Measurements from ENCODE around the gene THSD4. TPM values are rescaled to one million over a fixed set of nuclear protein-coding genes. Genes with fewer than 3 reads are reported as not detected.

The THSD4 gene
- total RNA-seq, 1 donor from 2014 or later: 21.1 TPM

DNA sequence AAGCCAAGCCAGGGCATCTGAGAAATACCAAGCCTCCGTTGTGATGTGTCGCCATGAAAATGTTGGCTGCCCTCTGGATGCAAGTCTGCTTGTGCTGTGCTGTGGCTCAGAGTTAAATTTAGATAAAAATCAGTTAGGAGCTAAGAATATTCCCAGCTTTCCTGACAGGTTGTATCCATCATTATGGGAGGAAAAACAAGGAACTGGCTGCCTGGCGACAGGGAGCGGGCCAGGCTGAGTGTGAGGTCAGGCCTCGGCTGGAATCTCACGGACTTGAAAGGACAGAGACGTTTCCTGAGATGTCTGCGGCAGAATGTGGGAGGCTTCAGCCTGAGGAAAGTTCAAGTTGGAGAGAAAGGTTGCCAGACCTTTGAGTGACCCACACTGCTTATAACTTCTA lies 213.8 kb downstream of the THSD4 start:
- no peak for DNase-seq (ENCODE audit: low spot score)
- ATAC-seq: peak; percentile 73
- intact Hi-C loops (cut with DNase I): no loop called here

DNA sequence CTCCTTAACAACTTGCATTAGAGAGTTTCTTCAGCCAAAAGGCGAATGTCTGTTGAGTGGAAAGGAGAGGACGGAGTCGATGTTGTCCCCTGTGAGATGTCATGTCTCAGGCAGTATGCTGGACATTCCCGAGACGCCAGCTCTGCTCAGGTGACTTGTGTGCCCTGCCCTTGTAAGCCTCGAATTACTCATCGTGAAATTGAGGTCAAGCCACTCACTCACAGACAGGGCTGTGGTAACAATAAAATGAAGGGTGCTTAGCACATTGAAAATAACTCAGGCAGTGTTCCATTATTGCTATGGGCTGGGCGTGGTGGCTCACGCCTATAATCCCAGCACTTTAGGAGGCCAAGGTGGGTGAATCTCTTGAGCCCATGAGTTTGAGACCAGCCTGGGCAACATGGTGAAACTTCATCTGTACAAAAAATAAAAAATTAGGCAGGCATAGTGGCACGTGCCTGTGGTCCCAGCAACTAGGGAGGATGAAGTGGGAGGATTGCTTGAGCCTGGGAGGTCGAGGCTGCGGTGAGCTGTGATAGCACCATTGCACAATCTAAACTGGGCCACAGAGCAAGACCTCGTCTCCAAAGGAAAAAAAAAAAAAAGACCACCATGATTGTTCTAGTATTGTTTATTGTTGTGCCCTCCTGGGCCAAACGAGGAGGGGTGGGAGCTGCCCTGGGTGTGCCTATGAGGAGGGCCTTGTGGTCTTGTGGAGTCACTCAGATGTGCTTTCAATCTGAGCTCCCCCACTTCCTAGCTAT lies 214.4 kb downstream of the THSD4 start:
- ATAC-seq (peak; percentile 75), DNase-seq (ENCODE audit: low spot score) (no peak)
- intact Hi-C loops (cut with DNase I): no loop called here

DNA sequence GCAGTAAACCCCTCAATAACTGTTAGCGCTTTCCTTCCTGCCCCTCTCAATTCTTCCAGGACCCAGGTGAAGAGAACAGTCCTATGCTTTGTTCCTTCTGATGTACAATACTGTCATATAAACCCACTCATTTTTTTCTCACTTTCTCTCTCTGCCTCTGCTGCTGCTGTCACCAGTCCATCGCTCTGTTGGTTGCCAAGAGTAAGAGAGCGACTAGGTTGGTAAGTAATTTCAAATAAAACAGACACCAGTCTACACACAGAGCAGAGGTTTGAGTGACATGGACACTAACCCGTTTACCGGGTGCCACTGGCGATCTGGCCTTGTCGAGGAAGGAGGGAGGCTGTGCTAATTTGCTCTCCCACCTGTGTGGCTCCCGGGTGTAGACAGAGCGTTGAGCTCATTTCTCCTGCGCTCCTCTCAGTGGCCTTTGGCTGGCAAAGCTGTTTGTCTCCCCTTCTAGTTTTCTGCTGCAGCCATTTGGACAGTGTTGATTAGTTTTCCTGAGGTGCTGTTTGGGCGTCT lies 215.4 kb downstream of the THSD4 start:
- intact Hi-C loops (cut with DNase I): no loop called here
- DNase-seq (ENCODE audit: low spot score): no peak
- ATAC-seq: no peak

DNA sequence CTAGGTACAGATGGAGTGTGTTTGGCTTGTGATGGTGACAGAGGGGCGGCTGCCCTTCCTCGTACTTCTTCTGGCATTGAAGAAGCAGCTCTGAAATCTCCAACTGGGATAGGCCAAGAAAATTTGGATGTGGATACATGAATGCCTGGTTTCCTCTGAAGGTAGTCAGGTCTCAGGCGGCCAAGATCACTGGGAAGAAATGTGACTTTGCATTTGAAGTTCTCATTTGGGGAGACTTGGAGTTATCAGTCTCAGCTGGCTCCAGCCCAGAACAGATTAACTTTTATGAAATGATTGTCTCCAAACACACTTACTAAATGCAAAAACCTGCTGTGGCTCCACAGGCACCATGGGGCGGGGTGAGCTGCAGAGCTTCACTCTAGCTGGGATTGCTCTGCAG lies 215.9 kb downstream of the THSD4 start:
- intact Hi-C loops (cut with DNase I): no loop called here
- DNase-seq (ENCODE audit: low spot score): no peak
- ATAC-seq: no peak

DNA sequence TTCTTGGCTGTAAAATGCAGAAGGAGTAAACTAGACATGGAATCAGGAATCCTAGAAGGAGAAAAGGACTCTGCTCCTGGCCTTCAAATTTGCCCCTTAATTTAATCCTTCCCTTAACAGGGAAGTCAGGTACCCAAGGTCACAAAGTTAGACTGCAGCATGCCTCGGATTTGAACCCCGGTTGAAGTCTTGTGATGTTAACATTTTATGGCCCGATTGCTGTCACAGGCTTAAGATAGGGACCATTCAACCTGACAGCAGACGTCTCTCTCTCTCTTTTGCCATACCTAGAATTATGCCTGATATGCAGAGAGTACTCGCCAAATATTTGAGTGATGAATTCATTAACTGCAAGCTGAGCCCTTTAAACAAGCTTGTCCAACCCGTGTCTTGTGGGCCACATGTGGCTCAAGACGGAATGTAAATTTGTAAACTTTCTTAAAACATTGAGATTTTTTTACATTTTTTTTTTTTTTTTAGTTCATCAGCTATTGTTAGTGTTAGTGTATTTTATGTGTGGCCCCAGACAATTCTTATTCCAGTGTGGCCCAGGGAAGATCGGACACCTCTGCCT lies 217.2 kb downstream of the THSD4 start:
- intact Hi-C loops (cut with DNase I): no loop called here
- ATAC-seq: no peak

DNA sequence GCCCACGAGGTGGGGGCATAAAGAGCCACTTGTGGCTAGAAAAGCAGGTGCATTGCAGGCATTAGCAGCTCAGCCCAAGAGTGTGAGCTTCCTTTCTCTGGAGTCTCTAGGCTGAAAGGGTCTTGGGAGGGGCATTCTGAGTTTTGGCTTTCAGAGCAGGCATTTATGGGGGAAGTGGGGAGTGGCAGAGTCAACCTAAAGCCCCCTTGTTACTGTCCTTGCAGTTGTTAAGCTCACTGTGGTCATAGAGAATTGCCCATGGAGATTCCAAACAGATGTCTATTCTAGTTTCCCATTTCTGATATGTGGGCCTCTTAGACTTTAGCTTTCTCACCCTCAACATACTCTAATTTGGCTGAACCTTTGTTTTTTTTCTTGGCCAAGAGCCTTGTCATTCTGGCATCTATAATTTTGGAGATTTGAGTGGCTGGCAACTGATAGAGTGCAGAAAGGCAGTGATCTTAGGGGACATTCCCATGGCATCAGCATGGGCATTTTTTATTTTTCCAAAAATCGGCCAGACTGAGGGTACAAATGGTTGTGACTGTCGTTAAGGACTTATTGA lies 217.9 kb downstream of the THSD4 start:
- intact Hi-C loops (cut with DNase I): no loop called here
- DNase-seq (ENCODE audit: low spot score): no peak
- no peak for ATAC-seq

More for the DNA sequence above, 217.2 kb downstream of the THSD4 start:
- no peak for DNase-seq (ENCODE audit: low spot score)

DNA sequence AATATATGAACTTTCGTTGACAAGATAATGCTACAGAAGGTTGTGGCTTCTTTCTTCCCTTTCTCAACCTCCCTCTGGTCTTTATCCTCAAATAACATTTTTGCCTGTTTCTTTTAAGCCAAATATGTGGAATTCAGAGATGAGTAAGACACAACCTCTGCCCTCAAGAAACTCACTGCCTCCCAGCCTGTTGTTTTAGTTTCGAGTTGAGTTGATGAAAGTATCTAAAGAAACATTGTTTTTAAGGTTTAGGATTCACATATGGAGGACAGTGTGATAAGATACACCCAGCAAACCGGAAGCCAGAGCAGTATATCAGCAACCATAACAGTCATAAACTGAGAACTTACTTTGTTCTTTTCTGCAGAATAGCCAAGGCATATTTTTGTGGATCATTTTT lies 218.6 kb downstream of the THSD4 start:
- intact Hi-C loops (cut with DNase I): no loop called here

DNA sequence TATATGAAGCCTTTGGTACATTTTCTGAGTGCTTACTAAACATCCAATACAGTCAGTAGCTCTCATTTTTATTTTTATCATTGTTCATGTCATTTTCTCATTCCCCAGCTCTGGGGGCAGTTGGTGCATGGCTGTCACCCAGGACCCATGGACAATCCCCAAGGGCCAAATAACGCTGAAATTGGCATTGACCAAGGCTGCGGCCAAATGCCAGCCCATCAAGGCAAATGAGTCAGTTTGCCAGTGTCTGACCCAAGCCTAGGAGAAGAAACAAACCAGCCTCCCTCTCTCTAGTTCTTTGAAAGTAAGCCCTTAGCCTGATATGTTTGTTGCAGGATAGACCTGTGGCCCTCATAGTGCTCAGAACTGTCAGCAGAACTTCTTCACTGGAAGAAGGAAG lies 219.2 kb downstream of the THSD4 start:
- ATAC-seq (no peak), DNase-seq (ENCODE audit: low spot score) (no peak)
- intact Hi-C loops (cut with DNase I): no loop called here

More for the DNA sequence above, 218.6 kb downstream of the THSD4 start:
- ATAC-seq (no peak), DNase-seq (ENCODE audit: low spot score) (no peak)

DNA sequence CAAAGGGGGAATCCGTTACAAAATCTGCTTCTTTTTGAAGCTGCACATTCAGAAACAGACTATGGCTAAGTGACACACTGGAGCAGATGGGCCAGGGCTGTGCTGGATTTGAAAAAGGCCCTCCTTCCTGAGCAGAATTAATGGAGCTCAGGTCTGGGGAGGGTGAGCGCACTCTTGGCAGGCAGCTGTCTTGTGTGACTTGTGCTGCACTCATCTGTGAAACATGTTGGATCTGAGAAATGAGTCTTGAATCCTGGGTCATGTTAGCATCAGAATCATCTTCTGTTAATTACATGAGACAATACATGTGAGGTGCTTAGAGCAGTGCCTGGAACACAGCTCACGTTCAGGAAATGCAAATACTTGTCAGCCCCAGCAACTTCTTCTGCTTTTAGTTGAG lies 219.6 kb downstream of the THSD4 start:
- intact Hi-C loops (cut with DNase I): no loop called here
- DNase-seq (ENCODE audit: low spot score) (no peak), ATAC-seq (no peak)

DNA sequence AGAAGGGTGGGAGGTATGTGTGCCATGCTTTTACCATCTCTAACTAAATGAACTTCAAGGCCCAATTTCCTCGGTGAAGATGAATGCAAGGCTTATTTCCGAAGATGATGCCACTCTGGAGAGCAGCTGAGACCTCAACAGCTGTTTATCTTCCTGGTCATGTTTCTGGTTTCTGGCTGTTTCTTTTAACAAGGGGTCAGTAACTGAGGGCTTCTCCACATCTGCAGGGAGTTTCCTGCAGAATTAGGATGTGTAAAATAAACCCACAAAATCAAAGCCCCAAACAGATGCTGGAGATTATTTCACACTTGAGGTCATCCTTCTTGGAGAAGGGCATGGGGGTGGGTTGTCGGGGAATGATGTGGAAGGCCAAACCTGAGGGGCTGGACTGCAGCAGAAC lies 220.3 kb downstream of the THSD4 start:
- ATAC-seq (no peak), DNase-seq (ENCODE audit: low spot score) (no peak)
- intact Hi-C loops (cut with DNase I): no loop called here

DNA sequence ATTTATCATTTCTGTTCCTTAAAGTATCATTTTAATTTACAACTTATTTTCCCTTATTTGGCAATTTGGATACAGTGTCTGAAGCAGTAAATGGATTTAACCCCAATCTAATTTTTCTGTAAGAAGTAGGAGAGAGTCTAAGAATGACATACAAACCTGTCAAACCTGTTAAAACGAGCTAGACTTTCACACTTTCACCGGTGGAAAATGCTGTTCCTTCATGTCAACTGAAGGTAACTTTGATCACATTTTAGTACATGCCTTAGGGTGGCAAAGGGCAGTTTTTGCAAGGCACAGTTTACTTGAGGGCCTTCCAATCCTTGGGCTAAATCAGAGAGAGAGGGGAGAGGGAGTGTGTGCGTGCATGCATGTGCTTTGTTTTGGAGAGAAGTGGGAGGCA lies 221.4 kb downstream of the THSD4 start:
- intact Hi-C loops (cut with DNase I): no loop called here
- ATAC-seq: no peak

DNA sequence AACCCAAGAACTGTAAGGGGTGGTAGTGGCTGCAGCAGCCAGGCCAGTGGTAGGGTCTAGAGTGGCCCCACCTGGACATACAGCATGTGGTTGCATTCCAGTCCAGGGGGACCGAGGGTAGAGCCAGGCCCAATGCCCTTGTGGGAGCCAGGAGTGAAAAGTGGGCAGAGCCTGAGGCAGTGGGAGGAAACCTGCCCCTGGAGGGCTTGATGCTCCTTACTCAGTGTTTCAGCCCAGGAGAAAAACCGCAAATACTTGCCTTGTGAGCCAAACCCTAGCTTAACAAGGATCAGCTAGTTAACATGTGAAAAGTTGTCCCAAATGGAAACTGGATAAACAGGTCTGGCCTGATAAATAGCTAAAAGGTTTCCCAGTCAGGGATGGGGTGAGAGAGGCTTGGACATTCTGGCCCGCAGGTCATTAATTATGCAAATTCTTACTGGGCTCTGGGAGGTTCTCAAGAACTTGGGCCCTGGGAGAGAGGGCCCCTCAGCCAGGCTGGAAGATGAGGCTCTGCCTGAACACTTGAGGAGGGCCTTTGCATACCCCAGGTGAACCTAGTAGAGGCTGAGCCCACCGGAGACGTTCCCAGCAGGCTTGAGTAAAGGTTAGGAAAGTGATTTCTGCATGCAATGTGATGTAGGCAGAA lies 222.1 kb downstream of the THSD4 start:
- intact Hi-C loops (cut with DNase I): no loop called here
- DNase-seq (ENCODE audit: low spot score): no peak
- peak; percentile 66 for ATAC-seq

More for the DNA sequence above, 221.4 kb downstream of the THSD4 start:
- DNase-seq (ENCODE audit: low spot score): no peak

DNA sequence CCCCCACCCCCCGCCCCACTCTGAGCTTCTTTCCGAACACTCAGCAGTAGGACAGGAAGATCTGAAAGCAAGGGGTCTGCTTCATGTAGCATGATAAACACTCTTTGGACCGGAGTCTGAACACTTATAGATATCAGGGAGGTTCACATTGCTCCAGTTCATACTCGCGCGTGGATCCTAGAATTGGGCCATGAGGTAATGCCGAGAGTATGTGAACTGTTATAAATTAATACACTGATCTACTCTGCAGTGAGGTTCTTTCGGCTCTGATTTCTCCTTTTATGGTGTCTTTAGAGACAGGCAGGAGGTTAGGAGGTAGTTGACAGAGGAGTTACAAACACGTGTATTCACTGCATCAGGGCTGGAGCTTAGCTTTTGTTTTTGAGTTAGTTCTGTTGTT lies 223.0 kb downstream of the THSD4 start:
- intact Hi-C loops (cut with DNase I): no loop called here
- DNase-seq (ENCODE audit: low spot score): no peak
- ATAC-seq: no peak

DNA sequence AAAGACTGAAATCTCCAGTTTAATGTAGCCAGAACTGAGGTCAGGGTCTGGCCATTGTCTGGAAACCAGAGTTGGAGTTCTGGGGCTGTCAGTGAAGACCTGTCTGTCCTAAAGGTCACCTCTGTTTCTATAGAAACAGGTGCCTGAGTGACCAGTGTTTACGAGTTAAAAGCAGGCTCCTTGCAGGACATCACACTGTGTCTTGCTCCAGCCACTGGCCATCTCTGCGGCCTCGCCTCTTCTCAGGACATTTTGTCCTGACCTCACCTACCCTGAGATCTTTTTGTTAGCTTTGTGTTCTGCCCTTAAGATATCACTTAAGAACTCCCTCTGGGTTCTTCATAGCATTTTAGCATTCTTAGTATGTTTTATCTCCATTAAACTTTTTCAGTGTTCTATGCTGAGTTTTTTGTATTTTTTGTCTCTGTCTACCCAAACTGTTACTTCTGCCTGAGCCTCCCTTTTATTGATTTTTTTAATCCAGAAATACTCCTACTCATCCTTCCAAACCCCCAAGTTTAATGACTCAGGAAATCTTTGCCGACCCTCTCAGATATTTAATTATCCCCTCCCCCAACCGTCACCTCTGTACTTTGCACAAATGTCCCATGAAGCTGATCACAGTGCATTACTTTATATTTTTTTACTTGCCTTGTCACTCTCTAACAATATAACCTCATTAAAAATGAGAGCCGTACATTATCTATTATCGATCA lies 223.7 kb downstream of the THSD4 start:
- ATAC-seq: peak; percentile 78
- intact Hi-C loops (cut with DNase I): no loop called here
- no peak for DNase-seq (ENCODE audit: low spot score)

DNA sequence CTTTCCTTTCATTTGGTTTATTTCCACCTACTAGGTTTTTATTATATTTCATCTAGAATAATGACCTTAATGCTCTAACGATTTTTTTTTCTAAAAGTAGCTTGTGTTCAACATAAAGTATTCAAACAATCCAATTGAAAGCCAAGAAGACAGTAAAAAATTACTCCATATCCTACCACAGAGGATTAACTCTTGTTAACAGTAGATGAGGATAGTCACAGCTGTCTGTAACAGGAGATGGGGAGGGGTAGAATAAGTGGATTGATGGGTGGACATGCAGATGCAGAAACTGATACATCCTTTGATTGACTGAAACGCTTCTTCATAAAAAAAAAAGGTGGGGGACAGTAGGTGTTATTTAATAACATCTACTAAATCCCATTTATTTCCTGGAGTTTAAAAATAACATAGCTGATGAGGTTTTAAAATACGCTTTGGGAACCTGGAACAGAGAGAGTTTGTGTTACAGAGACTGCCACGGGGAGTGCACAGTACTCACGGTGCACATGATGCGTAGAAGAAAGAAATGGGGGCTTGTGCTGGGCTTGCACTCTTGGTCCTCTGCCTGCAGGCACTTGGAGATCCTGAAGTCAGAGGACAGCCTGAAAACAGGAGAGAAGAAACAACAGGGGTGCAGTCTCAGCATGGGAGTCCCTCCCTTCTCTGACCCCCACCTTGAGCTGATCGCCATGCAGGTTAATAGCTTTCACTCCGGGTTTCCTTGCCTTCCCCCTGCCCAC lies 226.7 kb downstream of the THSD4 start:
- ATAC-seq (no peak), DNase-seq (ENCODE audit: low spot score) (no peak)
- intact Hi-C loops (cut with DNase I): no loop called here

DNA sequence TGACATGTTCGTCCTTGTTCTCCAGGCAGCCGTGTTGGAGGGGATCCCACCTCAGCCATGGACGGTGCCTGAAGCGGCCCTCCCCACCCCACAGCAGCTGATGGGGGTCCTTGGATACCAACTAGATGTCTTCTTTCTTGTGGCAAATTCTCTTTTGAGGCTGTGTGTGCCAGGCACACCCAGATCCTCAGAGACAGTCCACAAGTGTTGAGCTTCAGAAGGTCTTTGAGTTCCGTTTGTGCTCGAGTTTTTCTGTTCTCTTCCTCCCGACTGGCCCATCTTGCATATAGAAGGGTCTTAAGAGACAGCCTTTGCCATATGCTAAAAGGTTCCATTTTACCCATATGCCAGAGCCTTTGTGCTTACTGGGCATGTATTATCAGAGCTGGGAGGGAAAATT lies 227.4 kb downstream of the THSD4 start:
- ATAC-seq: no peak
- intact Hi-C loops (cut with DNase I): no loop called here
- no peak for DNase-seq (ENCODE audit: low spot score)

DNA sequence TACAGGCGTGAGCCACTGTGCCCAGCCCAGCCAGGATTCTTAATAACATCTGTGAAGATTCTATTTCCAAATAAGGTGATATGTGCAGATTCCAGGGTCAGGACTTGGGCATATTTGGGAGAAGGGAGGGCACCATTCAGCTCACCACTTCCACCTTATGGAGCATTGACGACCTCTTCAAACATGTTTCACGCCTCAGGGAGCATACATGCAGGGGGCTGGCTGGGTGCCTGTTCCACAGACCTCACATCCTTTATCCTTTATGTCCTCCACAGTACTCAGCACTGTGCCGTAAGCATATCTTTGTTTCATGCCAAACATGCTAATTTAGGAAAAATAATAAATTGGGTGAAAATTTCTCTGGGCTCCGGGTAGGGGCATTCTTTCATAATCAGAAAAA lies 229.0 kb downstream of the THSD4 start:
- DNase-seq (ENCODE audit: low spot score) (no peak), ATAC-seq (no peak)
- intact Hi-C loops (cut with DNase I): no loop called here

DNA sequence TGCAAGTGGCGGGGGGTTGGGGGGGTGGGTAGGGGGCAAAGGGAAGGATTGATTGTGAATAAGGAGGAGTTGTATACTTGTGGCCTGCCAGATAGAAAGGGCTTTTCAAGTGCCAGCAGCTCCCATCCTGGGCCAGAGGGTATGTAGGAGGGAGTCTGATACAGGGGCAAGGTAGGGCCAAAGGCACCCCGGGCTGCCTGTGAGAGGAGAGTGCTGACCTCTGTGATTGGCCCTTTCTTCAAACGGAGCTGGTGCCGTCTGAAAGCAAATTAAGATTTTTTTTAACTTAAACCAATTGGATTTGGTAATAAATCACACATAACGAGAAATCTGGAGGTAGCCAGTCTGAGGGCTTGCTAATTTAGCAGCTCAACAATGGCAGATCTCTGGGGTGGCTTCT lies 229.9 kb downstream of the THSD4 start:
- ATAC-seq: no peak
- intact Hi-C loops (cut with DNase I): no loop called here
- DNase-seq (ENCODE audit: low spot score): no peak

DNA sequence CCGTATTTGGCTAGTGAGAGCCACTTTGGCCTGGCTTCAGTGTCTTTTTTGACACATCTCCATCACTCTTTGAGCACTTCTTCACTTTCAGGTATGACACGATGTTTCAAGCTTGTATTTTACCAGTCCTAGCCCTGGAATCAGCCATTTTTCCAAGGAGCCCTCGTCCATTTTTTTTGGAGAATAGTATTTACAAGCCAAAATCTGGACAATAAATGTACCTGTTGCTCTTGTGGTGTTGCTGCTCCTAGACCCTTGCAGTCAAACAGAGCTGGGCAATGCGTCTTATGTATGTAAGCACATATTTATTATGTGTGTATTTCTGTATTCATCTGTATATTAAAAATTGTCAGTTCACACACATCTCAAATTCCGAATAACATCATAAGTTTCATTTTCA lies 231.2 kb downstream of the THSD4 start:
- intact Hi-C loops (cut with DNase I): no loop called here
- no peak for DNase-seq (ENCODE audit: low spot score)
- ATAC-seq: no peak
